GM12878 (cell line): ENCODE measurements around the gene TMPRSS15. TPM values are rescaled to one million over a fixed set of nuclear protein-coding genes. Genes with fewer than 3 reads are reported as not detected.

ENCODE experiments used
- ATAC-seq: fragments of 200-7000 bp; cut with Tn5 transposase; 3 replicates; pipeline ENCODE4 v1.9.1; 2020; ENCODE audit warnings: mild to moderate bottlenecking, moderate library complexity
- BruUV-seq: library from RNA; stranded (reverse); fragments of 400-500 nt; replicated peaks from 2 replicates; lab custom pipeline; 2021; lab: Mats Ljungman, UMichigan
- CTCF ChIA-PET: fragments of 300-600 bp; sonication (Branson Sonifier 250); formaldehyde crosslinking; extraction: SDS; loops from one replicate; lab custom pipeline; 2021; ENCODE audit warnings: inconsistent platforms; lab: Yijun Ruan, JAX
- POLR2A ChIA-PET: fragments of 350-600 bp; formaldehyde crosslinking; extraction: SDS; loops from one replicate; lab custom pipeline; 2021; ENCODE audit warnings: inconsistent platforms; lab: Charles Lee
- RAD21 ChIA-PET: fragments of 300-600 bp; sonication (Branson Sonifier 250); formaldehyde crosslinking; loops from one replicate; lab custom pipeline; 2023; ENCODE audit warnings: antibody characterized with exemption; ENCODE audit not compliant: unreplicated experiment; lab: Charles Lee
- SMC1A ChIA-PET: fragments of 300-600 bp; sonication (Branson Sonifier 250); formaldehyde crosslinking; loops from one replicate; lab custom pipeline; 2023; ENCODE audit not compliant: unreplicated experiment, uncharacterized antibody; lab: Charles Lee
- DNase-seq: peaks from one replicate; pipeline ENCODE4 v3.0.0-alpha.2; 2011; ENCODE audit warnings: low read depth, low spot score
- FAIRE-seq: peaks from 3 replicates; lab custom pipeline; 2011; peaks lifted over from hg19 to GRCh38; lab: Jason Lieb, UNC
- H2AFZ ChIP-seq: 2 replicates; pipeline ENCODE4 v1.6.0; 2011; ENCODE audit warnings: low read depth, low read length, control low read depth; ENCODE audit not compliant: control insufficient read depth
- H3K27ac ChIP-seq: 2 replicates; pipeline ENCODE4 v1.5.1; 2011; ENCODE audit warnings: control low read depth; ENCODE audit not compliant: control insufficient read depth, insufficient read depth
- H3K27me3 ChIP-seq, 2 experiments: replicated peaks in 1 of 2; 2 replicates each; pipeline versions ENCODE4 v1.6.0 to v1.6.1; 2011; ENCODE audit warnings: low read length in 1 of 2; ENCODE audit not compliant: control insufficient read depth in 2 of 2, insufficient read depth in 2 of 2
- H3K36me3 ChIP-seq, 2 experiments: 2 replicates each; pipeline ENCODE4 v1.5.1; 2011; ENCODE audit warnings: low read length in 1 of 2; ENCODE audit not compliant: control insufficient read depth in 2 of 2, insufficient read depth in 2 of 2
- H3K4me1 ChIP-seq: 2 replicates; pipeline ENCODE4 v1.6.1; 2011; ENCODE audit warnings: mild to moderate bottlenecking, low read length, moderate library complexity, mixed read lengths; ENCODE audit not compliant: control insufficient read depth, insufficient read depth
- H3K4me2 ChIP-seq: 2 replicates; pipeline ENCODE4 v1.6.0; 2011; ENCODE audit warnings: control low read depth; ENCODE audit not compliant: control insufficient read depth, insufficient read depth
- H3K4me3 ChIP-seq: fragments of 200-600 bp; sonication (generic); 2 replicates; pipeline ENCODE4 v1.5.1; 2016
- H3K79me2 ChIP-seq: 2 replicates; pipeline ENCODE4 v1.6.0; 2011; ENCODE audit warnings: low read length; ENCODE audit not compliant: control insufficient read depth, insufficient read depth
- H3K9ac ChIP-seq: 2 replicates; pipeline ENCODE4 v1.8.0; 2011; ENCODE audit warnings: low read length, control low read depth, mixed read lengths; ENCODE audit not compliant: control insufficient read depth, insufficient read depth
- H3K9me3 ChIP-seq: replicated peaks from 3 replicates; pipeline ENCODE4 v1.5.1; 2011; ENCODE audit warnings: mild to moderate bottlenecking, low read length; ENCODE audit not compliant: control insufficient read depth, insufficient read depth
- H4K20me1 ChIP-seq: 2 replicates; pipeline ENCODE4 v1.6.0; 2011; ENCODE audit not compliant: control insufficient read depth, insufficient read depth
- ATF7 ChIP-seq: fragments of 450-650 bp; IDR thresholded peaks from 2 replicates; pipeline ENCODE4 v1.6.1; 2016; ENCODE audit warnings: low read depth, mild to moderate bottlenecking
- BACH1 ChIP-seq: fragments of 450-650 bp; IDR thresholded peaks from 2 replicates; pipeline ENCODE4 v1.6.1; 2017; ENCODE audit warnings: mild to moderate bottlenecking, borderline replicate concordance
- BCL11A ChIP-seq: IDR thresholded peaks from 2 replicates; pipeline ENCODE4 v1.6.1; 2011; ENCODE audit warnings: low read depth, low read length
- BCL3 ChIP-seq: IDR thresholded peaks from 2 replicates; pipeline ENCODE4 v1.6.1; 2011; ENCODE audit warnings: borderline replicate concordance, low read depth, mild to moderate bottlenecking, moderate library complexity, low read length; ENCODE audit not compliant: insufficient read depth, poor library complexity, severe bottlenecking
- CEBPB ChIP-seq, 2 experiments: fragments of 150-350 bp in 1 of 2; IDR thresholded peaks; 2 replicates each; pipeline ENCODE4 v1.6.1; 2012 to 2014; ENCODE audit warnings: low read depth in 2 of 2, low read length in 2 of 2, borderline replicate concordance in 1 of 2, inconsistent platforms in 1 of 2
- JUND ChIP-seq: IDR thresholded peaks from 2 replicates; pipeline ENCODE4 v1.6.1; 2012; ENCODE audit warnings: low read depth, mild to moderate bottlenecking, low read length, improper control_type of control experiment, moderate library complexity
- MYC ChIP-seq: IDR thresholded peaks from 2 replicates; pipeline ENCODE4 v1.6.1; 2011; ENCODE audit warnings: mild to moderate bottlenecking, low read length, moderate library complexity, inconsistent platforms; ENCODE audit not compliant: insufficient read depth, insufficient replicate concordance, insufficient read length, severe bottlenecking
- NFYB ChIP-seq: IDR thresholded peaks from 2 replicates; pipeline ENCODE4 v1.6.1; 2011; ENCODE audit warnings: low read depth, mild to moderate bottlenecking, low read length, improper control_type of control experiment, moderate library complexity; ENCODE audit not compliant: insufficient read depth
- RB1 ChIP-seq: fragments of 450-650 bp; formaldehyde crosslinking; IDR thresholded peaks from 2 replicates; pipeline ENCODE4 v1.6.1; 2017; ENCODE audit warnings: mild to moderate bottlenecking, borderline replicate concordance
- RCOR1 ChIP-seq: conservative IDR thresholded peaks from 2 replicates; pipeline ENCODE4 v1.6.1; 2012; ENCODE audit warnings: low read depth, low read length, improper control_type of control experiment
- RUNX3 ChIP-seq: IDR thresholded peaks from 2 replicates; pipeline ENCODE4 v1.6.1; 2012; ENCODE audit warnings: low read length, inconsistent platforms
- STAT1 ChIP-seq: fragments of 450-650 bp; conservative IDR thresholded peaks from 2 replicates; pipeline ENCODE4 v1.6.1; 2014; ENCODE audit warnings: antibody characterized with exemption, mild to moderate bottlenecking
- YY1 ChIP-seq: IDR thresholded peaks from 2 replicates; pipeline ENCODE4 v1.6.1; 2011; ENCODE audit warnings: low read depth, mild to moderate bottlenecking, low read length
- ZBTB11 ChIP-seq: fragments of 450-650 bp; formaldehyde crosslinking; IDR thresholded peaks from 2 replicates; pipeline ENCODE4 v1.5.0; 2022; ENCODE audit warnings: mild to moderate bottlenecking, missing genetic modification characterization
- ZBTB4 ChIP-seq: fragments of 450-650 bp; formaldehyde crosslinking; IDR thresholded peaks from 2 replicates; pipeline ENCODE4 v1.4.0; 2022; ENCODE audit warnings: mild to moderate bottlenecking, moderate library complexity
- ZNF217 ChIP-seq: fragments of 450-650 bp; IDR thresholded peaks from 2 replicates; pipeline ENCODE4 v1.6.1; 2017; ENCODE audit warnings: antibody characterized with exemption, mild to moderate bottlenecking
- WGBS: methylation state at CpG from one replicate; pipeline ENCODE4 v1.1.6; 2016; ENCODE audit warnings: low lambda C conversion rate; ENCODE audit not compliant: insufficient replicate concordance, insufficient coverage; ENCODE audit errors: missing lambda C conversion rate; 5-methylcytosine and 5-hydroxymethylcytosine counted together
- in situ Hi-C: fragments of 300-500 bp; cut with MboI; formaldehyde crosslinking; loops from 9 replicates; pipeline ENCODE4 v1.14.3; 2018; ENCODE audit warnings: mixed read lengths
- intact Hi-C: fragments of 100-400 bp; cut with micrococcal nuclease; formaldehyde crosslinking; loops from one replicate; pipeline ENCODE4 v1.14.2; 2022; ENCODE audit not compliant: unreplicated experiment
- polyA plus RNA-seq, 11 experiments: library from polyadenylated mRNA; depleted of rRNA in 4 of 11; unstranded in 6 of 11; stranded (reverse) in 5 of 11; fragments of >200 nt; fragmentation: Nextera tagmentation in 4 of 11; fragmentation: Illumina TruSeq in 1 of 11; extraction: Ambion mirVana in 4 of 11; extraction: Trizol in 1 of 11; gene quantifications; 1 replicate in 1 of 11; 2 replicates in 10 of 11; pipeline versions ENCODE4 v1.2.1 to v1.2.3, GENCODE V29; 2011 to 2016; ENCODE audit warnings: inconsistent platforms in 2 of 11, missing spikeins in 2 of 11, low read depth in 1 of 11
- total RNA-seq, 4 experiments: library from RNA; depleted of rRNA in 3 of 4; stranded (reverse); fragments of >200 nt in 3 of 4; fragmentation: Illumina TruSeq in 1 of 4; extraction: Trizol in 1 of 4; gene quantifications; 2 replicates each; pipeline versions ENCODE4 v1.2.1 to v1.2.3, GENCODE V29; 2013 to 2021

TMPRSS15 gene
- total and polyA plus RNA-seq, 10 of the 15 experiments (the other 5 are each of a cell fraction or from before 2014, with no cell fraction given) = 0.02 to 0.11 TPM; not detected in 8

GRCh38 chr21:18285379-18285778 lies 118.2 kb downstream of the TMPRSS15 start:
- ChIA-PET RAD21 (no interaction called here), CTCF (no interaction called here), SMC1A (no interaction called here), POLR2A (no interaction called here)
- Histone ChIP-seq H4K20me1 (no peaks in the 10 kb centered on the region), H3K79me2 (no peaks in the 10 kb centered on the region), H3K36me3 (no peaks in the 10 kb centered on the region), H2AFZ (no peak overlapping the region), H3K9ac (no peak overlapping the region), H3K4me3 (no peak overlapping the region), H3K27me3 (no peaks in the 10 kb centered on the region), H3K4me1 (no peaks in the 10 kb centered on the region), H3K27ac (no peak overlapping the region), H3K9me3 (no peaks in the 10 kb centered on the region), H3K4me2 (no peak overlapping the region)
- intact Hi-C loops (no loop called here), in situ Hi-C loops (no loop called here)
- DNase-seq (no peak), FAIRE-seq (no peak), ATAC-seq (no peak)
- 14% methylated on average over 4 of the region's 4 CpGs for WGBS
- BruUV-seq = no TSS peak
- TF ChIP-seq BACH1 (no peak), CEBPB (IDR thresholded peaks at IDR 0.05; ENCODE audit: borderline replicate concordance in 1 of 2, low read depth in 2 of 2, low read length in 2 of 2) (no peak), NFYB (no peak), JUND (no peak), ZBTB4 (CRISPR knock-in tag) (no peak), BCL3 (no peak), MYC (no peak), YY1 (no peak), RCOR1 (no peak), STAT1 (no peak), BCL11A (no peak), RB1 (no peak), ZBTB11 (CRISPR knock-in tag) (no peak), ZNF217 (no peak), ATF7 (no peak), RUNX3 (no peak)
